H1 (cell line): ENCODE results near the gene SLC35F3. TPM values are rescaled to one million over a fixed set of nuclear protein-coding genes. Genes with fewer than 3 reads are reported as not detected.

Experiments
- CTCF ChIA-PET: fragments of 300-600 bp; sonication (Branson Sonifier 250); formaldehyde crosslinking; loops from one replicate; lab custom pipeline; 2021; ENCODE audit not compliant: partially characterized antibody; lab: Charles Lee
- POLR2A ChIA-PET: fragments of 300-600 bp; sonication (Branson Sonifier 250); formaldehyde crosslinking; loops from one replicate; lab custom pipeline; 2021; ENCODE audit warnings: inconsistent platforms; ENCODE audit not compliant: partially characterized antibody; lab: Charles Lee
- DNase-seq, 2 experiments: peaks; one replicate each; pipeline versions ENCODE4 v3.0.0 to v3.0.0-alpha.2; 2010 to 2022; ENCODE audit warnings: low spot score in 2 of 2, low read depth in 1 of 2, mixed read lengths in 1 of 2
- FAIRE-seq: peaks from 2 replicates; lab custom pipeline; 2011; peaks lifted over from hg19 to GRCh38; lab: Jason Lieb, UNC
- H2AFZ ChIP-seq: 2 replicates; pipeline ENCODE4 v1.8.1; 2012; ENCODE audit warnings: low read length, inconsistent platforms
- H2AK5ac ChIP-seq: 2 replicates; pipeline ENCODE4 v1.6.1; 2013; ENCODE audit warnings: low read depth, low read length
- H2BK120ac ChIP-seq: replicated peaks from 2 replicates; pipeline ENCODE3; 2013; ENCODE audit warnings: low read depth, low read length, inconsistent platforms
- H2BK12ac ChIP-seq: 2 replicates; pipeline ENCODE4 v1.6.1; 2013; ENCODE audit warnings: low read depth, low read length
- H2BK15ac ChIP-seq: 2 replicates; pipeline ENCODE4 v1.6.1; 2013; ENCODE audit warnings: low read length
- H2BK20ac ChIP-seq: 2 replicates; pipeline ENCODE4 v1.6.1; 2013; ENCODE audit warnings: low read length
- H2BK5ac ChIP-seq: 2 replicates; pipeline ENCODE4 v1.6.1; 2013; ENCODE audit warnings: low read depth, low read length
- H3K14ac ChIP-seq: 2 replicates; pipeline ENCODE4 v1.6.1; 2013; ENCODE audit warnings: inconsistent platforms; ENCODE audit not compliant: insufficient read length
- H3K18ac ChIP-seq: 2 replicates; pipeline ENCODE4 v1.6.1; 2013; ENCODE audit warnings: low read length; ENCODE audit errors: extremely low read depth
- H3K23ac ChIP-seq: 2 replicates; pipeline ENCODE4 v1.6.1; 2013; ENCODE audit warnings: inconsistent platforms; ENCODE audit not compliant: insufficient read length
- H3K23me2 ChIP-seq: 2 replicates; pipeline ENCODE4 v1.6.1; 2013; ENCODE audit warnings: low read depth, low read length
- H3K27ac ChIP-seq: 2 replicates; pipeline ENCODE4 v1.6.1; 2011; ENCODE audit warnings: low read depth, low read length, inconsistent platforms
- H3K27me3 ChIP-seq, 4 experiments: replicated peaks in 1 of 4; 1 replicate in 1 of 4; 2 replicates in 3 of 4; pipeline versions ENCODE4 v1.6.1 to v1.8.1; 2011 to 2013; ENCODE audit warnings: low read length in 3 of 4, mild to moderate bottlenecking in 3 of 4, inconsistent platforms in 2 of 4, mixed read lengths in 2 of 4, moderate library complexity in 1 of 4; ENCODE audit not compliant: control insufficient read depth in 3 of 4, insufficient read depth in 3 of 4; ENCODE audit errors: extremely low read depth in 1 of 4
- H3K36me3 ChIP-seq, 4 experiments: 2 replicates each; pipeline versions ENCODE4 v1.6.1 to v1.8.1; 2011 to 2013; ENCODE audit warnings: mild to moderate bottlenecking in 4 of 4, low read length in 3 of 4, moderate library complexity in 2 of 4, control low read depth in 1 of 4, inconsistent platforms in 1 of 4; ENCODE audit not compliant: insufficient read depth in 4 of 4, control insufficient read depth in 2 of 4
- H3K4ac ChIP-seq: replicated peaks from 2 replicates; pipeline ENCODE3; 2013; ENCODE audit warnings: low read length, low read depth, mixed read lengths, inconsistent platforms; ENCODE audit not compliant: insufficient read length
- H3K4me1 ChIP-seq, 4 experiments: replicated peaks in 1 of 4; 1 replicate in 1 of 4; 2 replicates in 3 of 4; pipeline versions ENCODE4 v1.6.1 to v1.8.1; 2011 to 2013; ENCODE audit warnings: low read length in 3 of 4, inconsistent platforms in 2 of 4, mixed read lengths in 1 of 4; ENCODE audit not compliant: insufficient read depth in 4 of 4, control insufficient read depth in 3 of 4
- H3K4me2 ChIP-seq, 2 experiments: 2 replicates each; pipeline versions ENCODE4 v1.6.1 to v1.8.1; 2011 to 2013; ENCODE audit warnings: low read depth in 2 of 2, low read length in 2 of 2, control low read depth in 1 of 2, inconsistent platforms in 1 of 2, mild to moderate bottlenecking in 1 of 2; ENCODE audit not compliant: insufficient read depth in 1 of 2
- H3K4me3 ChIP-seq, 4 experiments: fragments of 200-600, 300-600 bp in 1 of 4; sonication (generic), shearing (Covaris generic), sonication (Bioruptor Twin) in 1 of 4; 2 replicates each; pipeline versions ENCODE4 v1.5.1 to v1.8.1; 2011 to 2016; ENCODE audit warnings: low read length in 4 of 4, low read depth in 3 of 4, control low read depth in 2 of 4, inconsistent platforms in 2 of 4, mild to moderate bottlenecking in 2 of 4, mixed read lengths in 1 of 4, moderate library complexity in 1 of 4; ENCODE audit not compliant: insufficient read depth in 2 of 4; ENCODE audit errors: extremely low read depth in 1 of 4
- H3K56ac ChIP-seq: replicated peaks from 2 replicates; pipeline ENCODE3; 2013; ENCODE audit warnings: low read depth, mild to moderate bottlenecking, mixed read lengths, low read length, inconsistent platforms; ENCODE audit not compliant: insufficient read length
- H3K79me1 ChIP-seq: 2 replicates; pipeline ENCODE4 v1.6.1; 2013; ENCODE audit warnings: low read depth, low read length, control low read depth
- H3K79me2 ChIP-seq, 2 experiments: 2 replicates each; pipeline versions ENCODE4 v1.6.1 to v1.8.1; 2012 to 2013; ENCODE audit warnings: low read length in 2 of 2, mild to moderate bottlenecking in 2 of 2, inconsistent platforms in 1 of 2; ENCODE audit not compliant: insufficient read depth in 2 of 2, control insufficient read depth in 1 of 2
- H3K9ac ChIP-seq, 4 experiments: replicated peaks in 1 of 4; 1 replicate in 1 of 4; 2 replicates in 3 of 4; pipeline versions ENCODE4 v1.6.1 to v1.8.1; 2011 to 2013; ENCODE audit warnings: low read depth in 3 of 4, low read length in 3 of 4, control low read depth in 2 of 4, mild to moderate bottlenecking in 2 of 4, moderate library complexity in 2 of 4, inconsistent platforms in 1 of 4; ENCODE audit errors: extremely low read depth in 1 of 4
- H3K9me3 ChIP-seq, 2 experiments: 2 replicates each; pipeline versions ENCODE4 v1.6.1 to v1.8.1; 2012 to 2013; ENCODE audit warnings: mild to moderate bottlenecking in 2 of 2, moderate library complexity in 2 of 2, control low read depth in 1 of 2, inconsistent platforms in 1 of 2, low read depth in 1 of 2, low read length in 1 of 2, mixed read lengths in 1 of 2; ENCODE audit not compliant: insufficient read depth in 2 of 2
- H4K20me1 ChIP-seq, 2 experiments: replicated peaks in 1 of 2; 2 replicates each; pipeline versions ENCODE3 to v1.8.1; 2011 to 2013; ENCODE audit warnings: inconsistent platforms in 2 of 2, low read length in 2 of 2, mild to moderate bottlenecking in 1 of 2; ENCODE audit not compliant: insufficient read depth in 2 of 2, control insufficient read depth in 1 of 2
- H4K5ac ChIP-seq: 2 replicates; pipeline ENCODE4 v1.6.1; 2013; ENCODE audit warnings: low read length, low read depth, mixed read lengths, inconsistent platforms; ENCODE audit not compliant: insufficient read length
- H4K8ac ChIP-seq: 2 replicates; pipeline ENCODE4 v1.8.0; 2013; ENCODE audit warnings: mild to moderate bottlenecking, moderate library complexity, low read length, inconsistent platforms; ENCODE audit not compliant: insufficient read depth; ENCODE audit errors: extremely low read depth
- H4K91ac ChIP-seq: replicated peaks from 2 replicates; pipeline ENCODE3; 2013; ENCODE audit warnings: low read length, mixed read lengths, inconsistent platforms; ENCODE audit not compliant: insufficient read length
- KDM5A ChIP-seq: fragments of 200-600 bp; IDR thresholded peaks from 2 replicates; pipeline ENCODE4 v1.7.1; 2012; ENCODE audit warnings: mild to moderate bottlenecking, low read length, inconsistent platforms, mixed read lengths
- WGBS, 2 experiments: shearing (Covaris generic) in 1 of 2; methylation state at CpG; one replicate each; pipeline versions ENCODE4 v1.1.6 to v1.1.7; 2013 to 2015; ENCODE audit warnings: low lambda C conversion rate in 2 of 2, mixed read lengths in 2 of 2, inconsistent platforms in 1 of 2, low coverage in 1 of 2, missing lambda C conversion rate in 1 of 2; ENCODE audit not compliant: insufficient replicate concordance in 2 of 2, insufficient coverage in 1 of 2, insufficient read length in 1 of 2; ENCODE audit errors: extremely low coverage in 1 of 2, missing lambda C conversion rate in 1 of 2; 5-methylcytosine and 5-hydroxymethylcytosine counted together
- polyA plus RNA-seq, 7 experiments: library from polyadenylated mRNA; depleted of rRNA in 3 of 7; stranded (reverse) in 5 of 7; unstranded in 2 of 7; fragments of >200 nt in 5 of 7; fragments of 200-250 nt in 2 of 7; gene quantifications; 1 replicate in 5 of 7; 2 replicates in 1 of 7; 4 replicates in 1 of 7; pipeline versions ENCODE4 v1.2.1 to v1.2.3, GENCODE V29; 2011 to 2013; ENCODE audit warnings: missing spikeins in 2 of 7, mixed read lengths in 2 of 7
- total RNA-seq: library from RNA; stranded (reverse); fragmentation: NEBNext Ultra II Directional; extraction: Animal tissue kit (Norgen Biotek cat#: 25700); gene quantifications from 2 replicates; pipeline ENCODE4 v1.2.1, GENCODE V29; 2021

The SLC35F3 gene
- total and polyA plus RNA-seq, 2 of the 8 experiments (the other 6 are each of a cell fraction or from before 2014, with no cell fraction given), result 0.78 to 1.2 TPM

GRCh38 chr1:234296496-234296895 is 392.0 kb downstream of the SLC35F3 start:
- no peaks in the 10 kb centered on the region for H3K27me3 ChIP-seq
- no peak overlapping the region for H3K4ac ChIP-seq
- H4K20me1 ChIP-seq, result no peaks in the 10 kb centered on the region
- no peak for TF ChIP-seq KDM5A
- no peak overlapping the region for H3K4me2 ChIP-seq
- no peak for DNase-seq
- H2BK12ac ChIP-seq, result no peak overlapping the region
- no peak overlapping the region for H4K91ac ChIP-seq
- no peak overlapping the region for H2BK120ac ChIP-seq
- no peak for FAIRE-seq
- peaks cover 0 to 3% (median 0%) of the 10 kb centered on the region in 4 experiments; a peak in 1 of 7 replicates for H3K4me1 ChIP-seq
- no peak overlapping the region for H4K5ac ChIP-seq
- H3K23ac ChIP-seq, result no peak overlapping the region
- H3K23me2 ChIP-seq, result no peaks in the 10 kb centered on the region
- no peak overlapping the region for H3K9ac ChIP-seq
- no peak overlapping the region for H4K8ac ChIP-seq
- ChIA-PET POLR2A (no interaction called here), CTCF (interaction anchor here (1.9 to 5.6 kb wide), 2 partner anchors 12 to 65 kb away, joined by 5 to 79 read pairs; no protein-coding TSS in a partner anchor)
- no peak overlapping the region for H2AK5ac ChIP-seq
- H3K36me3 ChIP-seq, result no peaks in the 10 kb centered on the region
- WGBS, 2 experiments, result 96% methylated on average over 4 of the region's 4 CpGs; no CpG with 5 or more reads in 1 of the 2 experiments
- no peaks in the 10 kb centered on the region for H3K9me3 ChIP-seq
- H3K79me2 ChIP-seq, result no peaks in the 10 kb centered on the region
- H3K4me3 ChIP-seq, result no peak overlapping the region
- H3K27ac ChIP-seq, result no peak overlapping the region
- no peak overlapping the region for H2BK15ac ChIP-seq
- no peak overlapping the region for H2BK5ac ChIP-seq
- no peaks in the 10 kb centered on the region for H3K79me1 ChIP-seq
- H2AFZ ChIP-seq, result no peak overlapping the region
- no peak overlapping the region for H2BK20ac ChIP-seq
- no peak overlapping the region for H3K18ac ChIP-seq
- no peak overlapping the region for H3K14ac ChIP-seq
- no peak overlapping the region for H3K56ac ChIP-seq
